Parathyroid adenoma (tissue), 2 donors: ENCODE results near the gene DUOXA2.

Experiments
- H2AFZ ChIP-seq: fragments of 300-600 bp; sonication (generic); one replicate; pipeline ENCODE4 v1.7.0; 2017; ENCODE audit warnings: antibody characterized with exemption, mild to moderate bottlenecking
- H3K27ac ChIP-seq: fragments of 300-600 bp; sonication (generic); one replicate; pipeline ENCODE4 v1.7.0; 2017
- H3K27me3 ChIP-seq: fragments of 300-600 bp; sonication (generic); one replicate; pipeline ENCODE4 v1.7.0; 2017; ENCODE audit warnings: low read length; ENCODE audit not compliant: control insufficient read depth, insufficient read depth
- H3K36me3 ChIP-seq: fragments of 300-600 bp; sonication (generic); one replicate; pipeline ENCODE4 v1.7.0; 2017; ENCODE audit warnings: low read length; ENCODE audit not compliant: control insufficient read depth, insufficient read depth
- H3K4me1 ChIP-seq: fragments of 300-600 bp; sonication (generic); one replicate; pipeline ENCODE4 v1.7.0; 2017; ENCODE audit warnings: control low read depth
- H3K4me2 ChIP-seq: fragments of 300-600 bp; sonication (generic); one replicate; pipeline ENCODE4 v1.7.0; 2017; ENCODE audit warnings: low read length
- H3K4me3 ChIP-seq: fragments of 300-600 bp; sonication (generic); one replicate; pipeline ENCODE4 v1.7.0; 2017; ENCODE audit warnings: low read depth, low read length
- H3K79me2 ChIP-seq: fragments of 300-600 bp; sonication (generic); one replicate; pipeline ENCODE4 v1.7.0; 2017; ENCODE audit warnings: control low read depth
- H3K9ac ChIP-seq: fragments of 300-600 bp; sonication (generic); one replicate; pipeline ENCODE4 v1.7.0; 2017; ENCODE audit warnings: mild to moderate bottlenecking
- H3K9me3 ChIP-seq: fragments of 300-600 bp; sonication (generic); one replicate; pipeline ENCODE4 v1.7.0; 2017; ENCODE audit warnings: low read length; ENCODE audit not compliant: control insufficient read depth
- TF ChIP-seq, protein P1 (sequence below): fragments of 300-600 bp; sonication (generic); IDR thresholded peaks from one replicate; pipeline ENCODE4 v1.7.0; 2017; ENCODE audit warnings: antibody characterized with exemption, mild to moderate bottlenecking
- donor health status: primary hyperparathyroidism.

DUOXA2 gene

DNA sequence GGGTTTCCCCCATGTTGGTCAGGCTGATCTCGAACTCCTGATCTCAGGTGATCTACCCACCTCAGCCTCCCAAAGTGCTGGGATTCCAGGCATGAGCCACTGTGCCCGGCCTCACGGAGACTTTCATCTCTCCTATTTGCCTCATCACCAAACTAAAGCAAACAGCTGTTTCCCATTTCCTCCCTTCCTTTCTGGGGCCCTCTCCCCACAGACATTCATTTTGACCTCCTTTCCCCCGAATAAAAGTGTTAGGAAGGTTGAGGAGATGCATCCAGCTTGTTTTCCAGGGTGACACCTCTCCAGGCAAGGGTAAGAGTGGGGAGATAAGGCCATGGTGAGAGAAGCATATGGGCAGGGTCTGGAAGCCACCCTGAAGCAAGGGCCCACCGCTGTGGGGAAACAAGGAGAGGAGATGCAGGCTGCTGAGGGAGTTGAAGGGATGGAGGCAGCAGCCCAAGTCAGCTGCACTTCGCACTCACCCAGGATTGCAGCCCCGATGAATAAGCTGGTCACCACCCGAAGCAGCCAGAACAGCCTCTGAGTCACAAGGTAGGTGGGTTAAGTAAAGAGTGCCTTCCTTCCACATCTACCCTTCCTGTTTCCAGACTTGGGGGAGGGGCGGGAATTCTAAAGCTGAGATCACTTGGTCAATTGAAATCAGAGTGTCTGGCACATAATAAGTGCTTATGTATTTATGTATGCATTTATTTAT, 7.7 kb downstream of the DUOXA2 start:
- no peaks in the 10 kb centered on the region for H3K36me3 ChIP-seq
- H2AFZ ChIP-seq, result no peak overlapping the region
- no peaks in the 10 kb centered on the region for H3K27me3 ChIP-seq
- H3K27ac ChIP-seq, result no peak overlapping the region
- no peak overlapping the region for H3K9ac ChIP-seq
- no peak overlapping the region for H3K4me2 ChIP-seq
- no peaks in the 10 kb centered on the region for H3K9me3 ChIP-seq
- no peaks in the 10 kb centered on the region for H3K79me2 ChIP-seq
- H3K4me1 ChIP-seq, result no peaks in the 10 kb centered on the region
- TF ChIP-seq, protein P1, sequence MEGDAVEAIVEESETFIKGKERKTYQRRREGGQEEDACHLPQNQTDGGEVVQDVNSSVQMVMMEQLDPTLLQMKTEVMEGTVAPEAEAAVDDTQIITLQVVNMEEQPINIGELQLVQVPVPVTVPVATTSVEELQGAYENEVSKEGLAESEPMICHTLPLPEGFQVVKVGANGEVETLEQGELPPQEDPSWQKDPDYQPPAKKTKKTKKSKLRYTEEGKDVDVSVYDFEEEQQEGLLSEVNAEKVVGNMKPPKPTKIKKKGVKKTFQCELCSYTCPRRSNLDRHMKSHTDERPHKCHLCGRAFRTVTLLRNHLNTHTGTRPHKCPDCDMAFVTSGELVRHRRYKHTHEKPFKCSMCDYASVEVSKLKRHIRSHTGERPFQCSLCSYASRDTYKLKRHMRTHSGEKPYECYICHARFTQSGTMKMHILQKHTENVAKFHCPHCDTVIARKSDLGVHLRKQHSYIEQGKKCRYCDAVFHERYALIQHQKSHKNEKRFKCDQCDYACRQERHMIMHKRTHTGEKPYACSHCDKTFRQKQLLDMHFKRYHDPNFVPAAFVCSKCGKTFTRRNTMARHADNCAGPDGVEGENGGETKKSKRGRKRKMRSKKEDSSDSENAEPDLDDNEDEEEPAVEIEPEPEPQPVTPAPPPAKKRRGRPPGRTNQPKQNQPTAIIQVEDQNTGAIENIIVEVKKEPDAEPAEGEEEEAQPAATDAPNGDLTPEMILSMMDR, result no peak
- no peak overlapping the region for H3K4me3 ChIP-seq

DNA sequence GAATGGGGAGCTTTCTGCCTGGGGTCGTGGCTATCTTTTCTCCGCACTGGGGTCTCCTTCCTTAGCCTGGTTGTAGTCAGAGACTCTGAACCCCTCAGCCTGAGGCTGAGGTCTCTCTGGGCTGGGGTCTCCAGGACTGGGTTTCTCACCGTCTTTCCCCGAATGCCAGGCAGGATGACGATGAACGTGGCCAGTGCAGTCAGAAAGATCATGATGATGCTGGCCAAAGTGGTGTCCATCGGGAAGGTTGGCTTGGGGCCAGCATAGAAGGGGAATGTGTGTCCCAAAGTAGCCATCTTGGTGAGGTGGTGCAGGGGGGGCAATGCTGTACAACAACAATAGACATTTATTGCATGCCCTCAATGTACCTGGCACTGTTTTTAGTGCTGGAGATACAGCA, 8.6 kb downstream of the DUOXA2 start:
- no peak overlapping the region for H3K27ac ChIP-seq
- TF ChIP-seq, protein P1, result no peak
- H3K4me1 ChIP-seq, result no peaks in the 10 kb centered on the region
- no peaks in the 10 kb centered on the region for H3K36me3 ChIP-seq
- H3K27me3 ChIP-seq, result no peaks in the 10 kb centered on the region
- no peak overlapping the region for H3K9ac ChIP-seq
- H2AFZ ChIP-seq, result no peak overlapping the region
- no peaks in the 10 kb centered on the region for H3K79me2 ChIP-seq
- H3K4me3 ChIP-seq, result no peak overlapping the region
- no peaks in the 10 kb centered on the region for H3K9me3 ChIP-seq
- H3K4me2 ChIP-seq, result no peak overlapping the region

DNA sequence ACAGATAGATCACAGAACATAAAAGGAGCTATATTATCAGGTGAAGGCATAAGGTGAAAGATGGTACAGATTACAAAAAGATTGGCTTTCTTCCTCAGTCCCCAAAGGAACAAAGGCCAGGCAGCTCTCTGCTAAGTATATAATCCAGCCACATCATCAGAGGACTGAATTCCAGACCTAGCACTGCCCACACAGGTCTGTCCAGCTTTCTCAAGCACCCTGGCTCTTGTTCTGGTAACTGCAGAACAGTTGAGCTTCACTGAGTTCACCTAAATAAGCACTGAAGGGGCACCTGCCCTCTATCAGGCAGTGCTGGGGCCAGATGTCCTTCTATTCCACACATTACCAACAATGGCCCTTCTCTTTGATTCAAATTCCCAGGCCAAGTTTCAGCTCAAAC, 9.3 kb downstream of the DUOXA2 start:
- Histone ChIP-seq H3K79me2 (no peaks in the 10 kb centered on the region), H3K9me3 (no peaks in the 10 kb centered on the region), H3K4me2 (no peak overlapping the region), H2AFZ (no peak overlapping the region), H3K4me1 (no peaks in the 10 kb centered on the region), H3K27me3 (no peaks in the 10 kb centered on the region), H3K27ac (no peak overlapping the region), H3K4me3 (no peak overlapping the region), H3K9ac (no peak overlapping the region), H3K36me3 (no peaks in the 10 kb centered on the region)
- TF ChIP-seq, protein P1, result no peak

DNA sequence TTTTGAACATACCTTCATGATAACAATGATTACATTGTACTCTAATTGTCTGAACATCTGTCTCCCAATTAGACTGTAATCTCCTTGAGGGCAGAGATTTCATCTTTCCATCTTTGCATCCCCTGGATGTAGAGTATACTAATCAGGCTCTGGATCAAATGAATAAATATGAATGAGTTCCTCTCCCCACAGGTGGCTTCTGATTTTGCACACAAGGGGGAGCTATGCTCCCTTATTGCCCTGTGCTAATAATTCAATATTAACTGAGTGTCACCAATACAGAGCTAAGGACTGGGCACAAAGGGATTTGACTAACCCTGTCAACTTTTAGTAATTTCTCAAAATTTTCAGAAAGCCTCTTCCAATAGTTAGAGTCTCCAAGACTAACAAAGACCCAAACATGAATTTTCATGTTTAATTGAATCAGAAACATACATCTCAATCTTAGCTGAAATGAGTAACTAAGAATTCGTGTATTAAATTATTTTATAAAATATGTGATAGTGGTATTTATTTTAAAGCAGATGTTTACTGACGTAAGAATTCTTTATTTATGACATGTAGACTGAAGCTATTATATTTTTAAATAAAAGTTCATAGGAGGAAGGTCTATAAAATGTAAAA, 12.5 kb downstream of the DUOXA2 start:
- Histone ChIP-seq H3K4me2 (no peak overlapping the region), H3K36me3 (no peaks in the 10 kb centered on the region), H2AFZ (no peak overlapping the region), H3K79me2 (no peaks in the 10 kb centered on the region), H3K4me1 (no peaks in the 10 kb centered on the region), H3K9ac (no peak overlapping the region), H3K9me3 (no peaks in the 10 kb centered on the region), H3K4me3 (no peak overlapping the region), H3K27ac (no peak overlapping the region), H3K27me3 (no peaks in the 10 kb centered on the region)
- TF ChIP-seq, protein P1, result peak; percentile 36
